Stimulated activated CD4-positive, alpha-beta T cell treated with anti-CD3 and anti-CD28 coated beads, Interleukin-1b, Interleukin-23, amount 100 ng/mL, for 1 hour (primary cell): ENCODE results near the gene POGZ.

ENCODE experiments used
- DNase-seq, 2 donors: peaks; one replicate each; pipeline ENCODE4 v3.0.0-alpha.2; 2020; ENCODE audit warnings: low read depth in 2 of 2

POGZ gene

GRCh38 chr1:151459331-151460046, at the start of gene POGZ:
Gene POGZ, minus strand, starts transcription at chr1:151459494. Its CDS starts 17,290 bp downstream, at chr1:151442204.
- peak; percentile 85 to 87 for DNase-seq

- no peak for DNase-seq
Measured at GRCh38 chr1:151508833-151509232, 49.5 kb upstream of the POGZ start.

GRCh38 chr1:151504759-151505158, 45.5 kb upstream of the POGZ start:
- DNase-seq = no peak

- no peak for DNase-seq
Measured at GRCh38 chr1:151504252-151504651, 45.0 kb upstream of the POGZ start.

- DNase-seq = no peak
Measured at GRCh38 chr1:151502859-151503780, 43.8 kb upstream of the POGZ start.

- no peak for DNase-seq
Measured at GRCh38 chr1:151502035-151502700, 42.9 kb upstream of the POGZ start.

GRCh38 chr1:151501474-151501873, 42.2 kb upstream of the POGZ start:
- no peak for DNase-seq

- DNase-seq = no peak
Measured at GRCh38 chr1:151499930-151500329, 40.6 kb upstream of the POGZ start.

GRCh38 chr1:151499365-151499764, 40.1 kb upstream of the POGZ start:
- DNase-seq = no peak

GRCh38 chr1:151495316-151495715, 36.0 kb upstream of the POGZ start:
- no peak for DNase-seq

- no peak for DNase-seq
Measured at GRCh38 chr1:151494741-151495281, 35.5 kb upstream of the POGZ start.

GRCh38 chr1:151493042-151493441, 33.7 kb upstream of the POGZ start:
- DNase-seq = no peak

GRCh38 chr1:151492120-151492519, 32.8 kb upstream of the POGZ start:
- DNase-seq = no peak

GRCh38 chr1:151491641-151492040, 32.3 kb upstream of the POGZ start:
- DNase-seq = no peak

GRCh38 chr1:151486557-151486956, 27.3 kb upstream of the POGZ start:
- no peak for DNase-seq

GRCh38 chr1:151485685-151486255, 26.5 kb upstream of the POGZ start:
- DNase-seq = no peak

GRCh38 chr1:151482017-151482416, 22.7 kb upstream of the POGZ start:
- no peak for DNase-seq

- DNase-seq = no peak
Measured at GRCh38 chr1:151479462-151479861, 20.2 kb upstream of the POGZ start.

GRCh38 chr1:151478923-151479322, 19.6 kb upstream of the POGZ start:
- no peak for DNase-seq

- no peak for DNase-seq
Measured at GRCh38 chr1:151478140-151478812, 19.0 kb upstream of the POGZ start.

GRCh38 chr1:151477066-151477465, 17.8 kb upstream of the POGZ start:
- DNase-seq = no peak
